ENCODE measurements around the gene TRAF5.
"Not testable (repeated sequence)": the region's sequence is repeated elsewhere in the genome, so short reads cannot be mapped to it uniquely, and the experiment has no call there.

Gene TRAF5

GRCh38 chr1:211326528-211327345 is at the start of gene TRAF5:
TSS of gene TRAF5 (plus strand) at chr1:211326833. CDS start at chr1:211353240, 26,407 bp downstream.
- peak in 1 of 3 experiments; percentile 48 for DNase-seq (ENCODE audit: low read depth in 3 of 3)

- no peak for DNase-seq (ENCODE audit: low read depth in 3 of 3)
Measured at GRCh38 chr1:211279340-211279739, 47.3 kb upstream of the TRAF5 start.

GRCh38 chr1:211280910-211281309 is 45.7 kb upstream of the TRAF5 start:
- DNase-seq (ENCODE audit: low read depth in 3 of 3): no peak

- DNase-seq (ENCODE audit: low read depth in 3 of 3): no peak
Measured at GRCh38 chr1:211281320-211282022, 45.2 kb upstream of the TRAF5 start.

- DNase-seq (ENCODE audit: low read depth in 3 of 3): no peak
Measured at GRCh38 chr1:211282023-211282373, 44.6 kb upstream of the TRAF5 start.

GRCh38 chr1:211285196-211285595 is 41.4 kb upstream of the TRAF5 start:
- no peak for DNase-seq (ENCODE audit: low read depth in 3 of 3)

- no peak for DNase-seq (ENCODE audit: low read depth in 3 of 3)
Measured at GRCh38 chr1:211287218-211287617, 39.4 kb upstream of the TRAF5 start.

- no peak for DNase-seq (ENCODE audit: low read depth in 3 of 3)
Measured at GRCh38 chr1:211292411-211292810, 34.2 kb upstream of the TRAF5 start.

- no peak for DNase-seq (ENCODE audit: low read depth in 3 of 3)
Measured at GRCh38 chr1:211296396-211296795, 30.2 kb upstream of the TRAF5 start.

GRCh38 chr1:211305044-211305443 is 21.6 kb upstream of the TRAF5 start:
- DNase-seq (ENCODE audit: low read depth in 3 of 3): peak in 1 of 3 experiments; percentile 49

- no peak for DNase-seq (ENCODE audit: low read depth in 3 of 3)
Measured at GRCh38 chr1:211309617-211310016, 17.0 kb upstream of the TRAF5 start.

- DNase-seq (ENCODE audit: low read depth in 3 of 3): no peak
Measured at GRCh38 chr1:211313392-211313791, 13.2 kb upstream of the TRAF5 start.

GRCh38 chr1:211318576-211319280 is 7.9 kb upstream of the TRAF5 start:
- no peak for DNase-seq (ENCODE audit: low read depth in 3 of 3)

- DNase-seq (ENCODE audit: low read depth in 3 of 3): no peak
Measured at GRCh38 chr1:211319892-211320291, 6.7 kb upstream of the TRAF5 start.

GRCh38 chr1:211320980-211321379 is 5.7 kb upstream of the TRAF5 start:
- DNase-seq (ENCODE audit: low read depth in 3 of 3): no peak

- not testable (repeated sequence) for DNase-seq (ENCODE audit: low read depth in 3 of 3)
Measured at GRCh38 chr1:211321646-211322045, 5.0 kb upstream of the TRAF5 start.

- DNase-seq (ENCODE audit: low read depth in 3 of 3): peak; percentile 39 to 66 (median 54)
Measured at GRCh38 chr1:211323156-211324063, 3.2 kb upstream of the TRAF5 start.

- DNase-seq (ENCODE audit: low read depth in 3 of 3): no peak
Measured at GRCh38 chr1:211324992-211325775, 1.4 kb upstream of the TRAF5 start.

GRCh38 chr1:211326140-211326527 is 499 bp upstream of the TRAF5 start:
- DNase-seq (ENCODE audit: low read depth in 3 of 3): no peak

- no peak for DNase-seq (ENCODE audit: low read depth in 3 of 3)
Measured at GRCh38 chr1:211327346-211327921, 801 bp downstream of the TRAF5 start.
